Epithelial cell of esophagus (primary cell): ENCODE measurements around the gene AP5Z1.

Experiments used
- DNase-seq: peaks from one replicate; pipeline ENCODE4 v3.0.0; 2010; ENCODE audit warnings: low read depth
- H3K4me3 ChIP-seq: 2 replicates; pipeline ENCODE4 v1.5.1; 2011; ENCODE audit warnings: mild to moderate bottlenecking, low read length, control low read depth
- CTCF ChIP-seq: IDR thresholded peaks from 2 replicates; pipeline ENCODE4 v1.5.1; 2011; ENCODE audit warnings: low read depth, mild to moderate bottlenecking, low read length, control low read depth, inconsistent platforms; ENCODE audit not compliant: insufficient read depth; ENCODE audit errors: missing control alignments

Gene AP5Z1

DNA sequence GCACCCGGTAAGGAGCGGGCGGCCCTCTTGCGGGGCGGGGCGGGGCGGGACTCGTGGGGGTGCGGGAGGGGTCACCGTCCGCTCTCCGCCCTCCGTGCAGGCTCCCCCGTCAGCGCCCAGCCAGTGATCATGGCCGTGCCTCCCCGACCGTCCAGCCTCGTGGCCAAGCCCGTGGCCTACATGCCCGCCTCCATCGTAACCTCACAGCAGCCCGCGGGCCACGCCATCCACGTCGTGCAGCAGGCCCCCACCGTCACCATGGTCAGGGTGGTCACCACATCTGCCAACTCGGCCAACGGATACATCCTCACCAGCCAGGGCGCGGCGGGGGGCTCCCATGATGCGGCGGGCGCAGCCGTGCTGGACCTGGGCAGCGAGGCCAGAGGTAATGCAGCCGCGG, 16.2 kb upstream of the AP5Z1 start:
- no peak for DNase-seq
- H3K4me3 ChIP-seq: no peak overlapping the region

DNA sequence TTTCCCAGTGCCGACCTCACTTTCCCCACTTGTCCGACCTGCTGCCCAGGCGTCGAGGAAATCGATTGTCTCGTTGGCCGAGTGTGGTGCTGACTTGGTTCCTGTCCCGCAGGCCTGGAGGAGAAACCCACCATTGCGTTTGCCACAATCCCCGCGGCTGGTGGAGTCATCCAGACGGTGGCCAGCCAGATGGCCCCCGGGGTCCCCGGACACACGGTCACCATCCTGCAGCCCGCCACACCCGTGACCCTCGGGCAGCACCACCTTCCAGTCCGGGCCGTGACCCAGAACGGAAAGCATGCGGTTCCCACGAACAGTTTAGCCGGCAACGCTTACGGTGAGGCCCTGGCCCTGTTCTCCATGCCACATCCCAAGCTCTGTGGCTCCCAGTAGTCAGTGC, 14.5 kb upstream of the AP5Z1 start:
- TF ChIP-seq CTCF: no peak
- DNase-seq: no peak
- no peak overlapping the region for H3K4me3 ChIP-seq

More for the DNA sequence above, 16.2 kb upstream of the AP5Z1 start:
- no peak for TF ChIP-seq CTCF

DNA sequence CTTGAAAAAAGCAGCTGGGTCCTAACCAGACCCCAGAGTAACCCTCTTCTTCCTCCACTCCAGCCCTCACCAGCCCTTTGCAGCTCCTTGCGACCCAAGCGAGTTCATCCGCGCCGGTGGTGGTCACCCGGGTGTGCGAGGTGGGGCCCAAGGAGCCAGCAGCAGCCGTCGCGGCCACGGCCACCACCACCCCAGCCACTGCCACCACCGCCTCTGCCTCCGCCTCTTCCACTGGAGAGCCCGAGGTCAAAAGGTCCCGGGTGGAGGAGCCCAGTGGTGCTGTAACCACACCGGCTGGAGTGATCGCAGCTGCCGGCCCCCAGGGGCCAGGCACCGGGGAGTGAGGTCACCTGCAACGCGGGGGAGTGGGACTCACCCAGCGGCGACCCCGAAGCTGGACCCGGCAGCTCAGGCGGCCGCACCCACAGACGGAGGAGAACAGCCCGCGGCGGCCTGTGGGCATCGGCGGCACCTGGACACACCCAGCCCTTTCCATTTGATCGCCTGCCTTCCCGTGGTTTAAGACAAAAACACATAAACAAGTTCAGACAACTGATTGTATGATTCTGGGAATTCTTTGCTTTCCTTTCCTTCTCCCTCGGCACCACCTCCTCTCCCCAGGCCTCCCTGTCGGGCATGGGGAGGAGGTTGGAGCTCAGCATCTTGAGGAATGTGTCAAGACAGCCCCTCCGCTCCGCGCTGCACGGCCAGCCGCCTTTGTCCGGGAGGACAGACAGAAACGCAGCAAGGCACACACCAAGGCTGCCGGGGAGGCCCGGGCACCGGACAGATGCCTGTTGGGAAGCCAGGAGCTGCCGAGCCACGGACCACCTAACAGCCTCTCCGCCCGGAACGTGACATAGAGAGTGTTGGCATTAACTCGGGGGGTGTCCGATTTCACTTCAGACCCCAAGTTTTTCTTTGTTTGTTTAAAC, 13.0 kb upstream of the AP5Z1 start:
- H3K4me3 ChIP-seq: no peak overlapping the region

DNA sequence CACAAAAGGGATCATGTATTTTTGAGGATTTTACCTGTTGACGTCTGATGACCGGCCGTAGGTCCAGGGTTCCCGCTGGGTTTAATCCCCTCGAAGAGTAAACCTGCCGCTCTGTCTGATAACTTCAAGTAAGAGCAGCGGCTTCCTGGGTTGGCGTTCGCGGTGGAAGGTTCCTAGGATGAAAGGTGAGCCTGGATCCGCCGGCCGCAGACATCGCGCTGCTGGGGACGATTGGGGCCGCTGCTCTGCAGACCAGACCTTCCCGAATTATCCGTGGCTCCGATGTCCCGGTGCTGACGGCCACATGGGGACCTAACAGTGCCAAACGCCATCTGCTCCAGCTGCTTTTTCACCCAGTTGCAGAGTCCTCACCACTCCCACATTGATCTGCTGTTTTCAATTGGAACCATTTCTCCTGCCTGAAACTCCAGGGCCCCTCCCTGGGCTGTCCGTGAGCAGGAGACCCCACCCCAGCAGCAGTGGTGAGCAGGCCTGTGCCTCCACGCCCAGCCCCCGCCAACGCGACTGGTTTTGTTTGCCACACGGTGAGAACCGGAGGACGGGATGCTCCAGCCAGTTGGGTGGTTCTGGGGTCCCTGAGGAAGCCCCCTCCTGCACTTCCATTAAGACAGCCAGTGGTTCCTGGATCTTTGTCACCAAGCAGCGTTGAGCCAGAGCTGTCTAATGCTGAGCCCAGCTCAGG, 12.2 kb upstream of the AP5Z1 start:
- no peak for DNase-seq
- no peak for TF ChIP-seq CTCF
- H3K4me3 ChIP-seq: no peak overlapping the region

More for the DNA sequence above, 13.0 kb upstream of the AP5Z1 start:
- DNase-seq: no peak
- TF ChIP-seq CTCF: no peak

GRCh38 chr7:4763794-4764185, 11.6 kb upstream of the AP5Z1 start:
- H3K4me3 ChIP-seq: no peak overlapping the region
- no peak for TF ChIP-seq CTCF
- DNase-seq: no peak

DNA sequence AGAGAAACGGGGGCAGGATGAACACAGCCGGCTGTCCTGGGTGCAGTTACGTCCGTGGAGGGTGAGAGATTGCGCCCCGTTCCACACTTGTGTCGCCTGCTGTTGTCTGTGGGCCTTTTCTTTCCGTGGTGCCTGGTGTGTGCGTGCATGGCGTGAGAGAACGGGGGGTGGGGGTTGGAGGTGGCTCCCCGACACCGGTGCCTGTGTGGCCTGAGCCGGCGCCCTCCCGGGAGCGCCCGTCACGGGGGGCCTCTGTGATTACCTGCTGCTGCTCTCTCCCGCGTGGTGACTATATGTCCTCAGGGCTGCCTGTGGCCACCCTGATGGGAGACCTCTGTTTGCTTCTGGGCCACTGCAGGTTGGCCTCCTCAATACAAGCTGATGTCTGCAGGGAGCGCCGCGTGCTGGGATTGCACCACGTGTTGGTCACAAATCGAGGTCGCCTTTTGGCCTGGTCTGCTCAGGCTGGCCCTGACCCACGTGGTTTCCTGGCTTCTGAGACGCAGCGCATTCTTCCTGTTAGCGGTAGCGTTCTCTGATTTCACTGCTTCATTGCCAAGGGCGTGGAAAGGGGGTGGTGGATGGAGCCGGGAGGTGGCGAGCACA, 10.9 kb upstream of the AP5Z1 start:
- DNase-seq: no peak
- no peak for TF ChIP-seq CTCF

More for the DNA sequence above, 10.9 kb upstream of the AP5Z1 start:
- H3K4me3 ChIP-seq: no peak overlapping the region
